Activated CD4-positive, alpha-beta T cell treated with anti-CD3 and anti-CD28 coated beads, Interleukin-10, Interleukin-2, amounts not matched to agents 100 ng/mL and 50 ng/mL, durations not matched to agents 16 hours and 8 hours (primary cell): ENCODE results near the gene SULT2B1.
A peak's percentile ranks its signal among the peaks of the same experiment; 100 is the strongest.
"Not testable (repeated sequence)": the region's sequence is repeated elsewhere in the genome, so short reads cannot be mapped to it uniquely, and the experiment has no call there.

ENCODE experiments used
- DNase-seq: peaks from one replicate; pipeline ENCODE4 v3.0.0-alpha.2; 2020

Gene SULT2B1

DNA sequence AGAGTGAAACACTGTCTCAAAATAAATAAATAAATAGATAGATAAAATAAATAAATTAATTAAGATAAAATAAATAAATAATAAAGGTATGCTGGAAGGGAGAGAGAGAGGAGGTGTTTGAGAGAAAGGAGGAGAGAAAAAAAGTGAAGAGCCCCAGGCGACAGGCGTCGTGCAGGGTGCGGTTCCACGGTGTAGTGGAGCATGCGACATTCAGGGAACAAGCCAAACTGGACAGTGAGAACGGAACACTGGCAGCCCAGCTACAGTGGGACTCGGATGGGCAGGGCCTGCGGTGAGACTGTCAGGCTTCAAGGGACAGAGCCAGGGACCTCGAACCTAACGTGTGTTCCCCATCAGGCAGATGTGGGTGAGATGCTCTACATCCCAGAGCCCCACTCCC, 9.4 kb downstream of the SULT2B1 start:
- no peak for DNase-seq

DNA sequence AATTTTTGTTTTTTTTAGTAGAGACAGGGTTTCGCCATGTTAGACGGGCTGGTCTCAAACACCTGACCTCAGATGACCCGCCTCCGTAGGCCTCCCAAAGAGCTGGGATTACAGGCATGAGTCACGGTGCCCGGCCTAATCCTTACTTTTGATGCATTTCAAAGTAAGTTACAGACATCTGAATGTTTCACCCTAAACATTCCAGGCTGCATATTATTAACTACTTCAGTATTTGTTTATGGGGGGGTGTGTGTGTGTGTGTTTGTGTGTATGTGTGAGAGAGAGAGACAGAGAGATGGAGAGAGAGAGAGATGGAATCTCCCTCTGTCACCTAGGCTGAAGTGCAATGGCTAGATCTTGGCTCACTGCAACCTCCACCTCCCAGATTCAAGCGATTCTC, 13.1 kb downstream of the SULT2B1 start:
- no peak for DNase-seq

DNA sequence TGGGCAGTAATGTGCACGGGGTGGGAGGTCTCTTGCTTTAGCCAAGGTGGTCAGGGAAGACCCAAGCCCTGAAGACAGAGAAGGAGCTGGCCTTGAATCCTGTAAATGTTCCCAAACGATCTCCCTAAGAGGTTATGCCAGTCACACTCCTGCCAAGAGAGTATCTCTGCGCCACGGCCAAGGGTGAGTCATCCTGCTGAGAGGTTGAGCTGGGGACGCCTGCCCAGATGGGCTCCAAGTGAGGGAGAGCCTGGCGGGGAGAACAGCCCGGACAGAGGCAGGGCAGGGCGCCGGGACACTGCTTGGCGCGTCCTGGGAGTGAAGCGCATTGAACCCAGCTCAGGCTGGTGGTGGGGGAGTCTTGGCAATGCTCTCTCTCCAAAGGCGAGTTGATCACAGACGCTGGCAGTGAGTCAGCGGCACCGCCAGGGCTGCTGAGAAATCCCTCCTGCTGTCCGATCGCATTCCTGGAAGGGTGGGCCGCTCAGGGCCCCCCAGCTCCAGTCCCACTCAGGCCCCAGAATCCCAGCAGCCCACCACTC, 16.4 kb downstream of the SULT2B1 start:
- DNase-seq: no peak

DNA sequence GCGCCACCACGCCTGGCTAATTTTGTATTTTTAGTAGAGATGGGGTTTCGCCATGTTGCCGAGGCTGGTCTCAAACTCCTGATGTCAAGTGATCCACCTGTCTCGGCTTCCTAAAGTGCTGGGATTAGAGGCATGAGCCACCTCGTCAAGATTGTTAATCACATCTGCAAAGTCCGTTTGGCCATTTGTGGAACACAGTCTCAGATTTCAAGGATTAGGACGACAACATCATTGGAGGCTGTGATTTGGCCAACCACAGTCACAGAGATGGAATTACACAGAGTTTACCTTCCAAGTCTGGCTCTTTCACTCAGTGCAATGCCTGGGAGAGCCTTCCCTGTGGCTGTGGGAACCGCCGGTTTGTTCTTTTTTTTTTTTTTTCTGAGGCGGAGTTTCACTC, 17.8 kb downstream of the SULT2B1 start:
- no peak for DNase-seq

DNA sequence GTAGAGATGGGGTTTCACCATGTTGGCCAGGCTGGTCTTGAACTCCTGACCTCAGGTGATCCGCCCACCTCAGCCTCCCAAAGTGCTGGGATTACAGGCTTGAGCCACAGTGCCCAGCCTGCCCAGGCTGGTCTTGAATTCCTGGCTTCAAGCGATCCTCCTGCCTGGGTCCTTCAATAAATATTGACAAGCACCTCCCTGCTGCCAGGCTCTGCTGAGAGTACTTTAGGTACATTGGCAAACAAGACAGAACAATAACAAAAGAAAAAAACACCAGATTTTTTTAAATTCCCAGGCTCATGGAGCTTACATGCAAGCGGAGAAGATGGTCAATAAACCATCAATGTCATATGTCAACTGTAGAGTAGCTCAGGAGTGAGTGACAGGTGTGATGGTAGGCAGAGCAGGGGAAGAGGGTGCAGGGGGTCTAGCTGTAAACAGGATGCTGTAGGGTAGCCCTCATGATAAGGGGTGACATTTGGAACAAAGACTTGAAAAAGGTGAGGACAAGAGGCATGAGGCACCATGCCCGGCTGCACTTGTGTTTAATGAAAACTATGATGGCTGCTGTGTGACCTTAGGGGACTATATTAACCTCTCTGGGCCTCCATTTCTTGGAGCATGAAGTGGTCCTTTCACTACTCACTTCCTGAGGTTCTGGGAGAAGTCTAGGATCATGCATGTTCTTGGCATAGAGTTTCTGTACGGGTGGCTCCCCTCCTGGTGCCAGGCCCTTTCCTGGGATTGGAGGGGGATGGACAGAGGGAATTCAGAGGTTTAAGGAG, 19.6 kb downstream of the SULT2B1 start:
- no peak for DNase-seq

DNA sequence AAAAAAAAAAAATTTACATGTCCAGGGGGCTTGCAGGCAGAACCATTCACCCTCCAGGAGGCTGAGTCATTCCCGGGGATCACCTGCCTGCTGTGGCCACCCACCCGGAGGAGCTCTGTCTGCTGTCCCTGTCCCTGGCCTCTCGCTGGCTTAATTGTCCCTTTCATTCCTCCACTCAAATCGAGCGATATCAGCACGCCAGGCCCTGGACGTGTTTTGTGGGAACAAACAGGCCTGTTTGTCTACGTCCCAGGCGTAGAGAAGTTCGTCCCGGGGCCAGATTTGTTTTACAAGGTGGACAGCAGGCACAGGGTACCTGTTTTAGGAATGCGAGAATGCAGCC, 21.2 kb downstream of the SULT2B1 start:
- DNase-seq: no peak

DNA sequence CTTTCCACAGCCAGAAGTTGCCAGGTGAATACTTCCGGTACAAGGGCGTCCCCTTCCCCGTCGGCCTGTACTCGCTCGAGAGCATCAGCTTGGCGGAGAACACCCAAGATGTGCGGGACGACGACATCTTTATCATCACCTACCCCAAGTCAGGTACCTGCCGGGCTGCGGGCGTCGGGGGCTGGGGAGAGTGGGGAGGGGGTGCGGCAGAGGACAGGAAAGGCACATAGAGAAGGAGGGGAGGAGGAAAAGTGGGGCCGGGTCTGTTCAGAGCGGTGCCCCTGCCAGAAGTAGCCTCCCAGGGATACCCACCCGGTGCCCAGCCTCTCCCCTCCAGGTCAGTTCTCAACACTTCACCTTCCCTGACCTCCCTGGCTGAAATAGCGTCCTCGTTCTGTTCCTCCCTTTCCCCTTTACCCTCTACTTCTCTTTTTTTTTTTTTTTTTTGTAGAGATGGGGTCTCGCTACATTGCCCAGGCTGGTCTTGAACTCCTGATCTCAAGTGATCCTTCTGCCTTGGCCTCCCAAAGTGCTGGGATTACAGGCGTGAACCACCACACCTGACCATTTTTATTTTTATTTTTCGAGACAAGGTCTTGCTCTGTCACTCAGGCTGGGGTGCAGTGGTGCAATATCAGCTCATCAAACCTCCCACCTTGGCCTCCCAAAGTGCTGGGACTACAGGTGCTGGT, 24.1 kb downstream of the SULT2B1 start:
- DNase-seq: no peak

DNA sequence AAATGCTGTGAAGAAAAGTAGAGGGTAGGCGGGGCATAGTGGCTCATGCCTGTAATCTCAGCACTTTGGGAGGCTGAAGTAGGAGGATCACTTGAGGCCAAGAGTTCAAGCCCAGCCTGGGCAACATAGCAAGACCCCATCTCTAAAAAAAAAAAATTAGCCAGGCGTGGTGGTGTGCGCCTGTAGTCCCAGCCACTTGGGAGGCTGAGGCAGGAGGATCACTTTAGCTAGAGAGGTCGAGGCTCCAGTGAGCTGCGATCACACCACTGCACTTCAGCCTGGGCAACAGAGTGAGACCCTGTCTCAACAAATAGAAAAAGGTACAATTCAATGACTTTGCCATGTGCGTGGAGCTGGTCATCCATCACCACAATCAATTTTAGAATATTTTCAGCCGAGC, 25.9 kb downstream of the SULT2B1 start:
- not testable (repeated sequence) for DNase-seq

DNA sequence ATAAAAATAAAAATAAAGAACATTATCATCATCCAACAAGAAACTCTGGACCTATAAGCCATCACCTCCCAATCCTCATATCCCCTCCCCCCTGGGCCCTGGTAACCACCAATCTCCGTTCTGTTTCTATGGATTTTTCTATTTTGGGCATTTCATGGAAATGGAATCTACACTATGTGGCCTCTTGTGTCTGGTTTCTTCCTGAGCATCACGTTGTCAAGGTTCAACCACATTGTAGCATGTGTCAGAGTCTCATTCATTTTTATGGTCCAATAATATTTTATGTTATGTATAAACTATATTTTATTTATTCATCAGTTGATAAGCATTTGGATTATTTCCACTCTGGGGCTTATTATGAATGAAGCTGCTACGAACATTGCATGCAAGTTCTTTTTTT, 26.9 kb downstream of the SULT2B1 start:
- DNase-seq: no peak

DNA sequence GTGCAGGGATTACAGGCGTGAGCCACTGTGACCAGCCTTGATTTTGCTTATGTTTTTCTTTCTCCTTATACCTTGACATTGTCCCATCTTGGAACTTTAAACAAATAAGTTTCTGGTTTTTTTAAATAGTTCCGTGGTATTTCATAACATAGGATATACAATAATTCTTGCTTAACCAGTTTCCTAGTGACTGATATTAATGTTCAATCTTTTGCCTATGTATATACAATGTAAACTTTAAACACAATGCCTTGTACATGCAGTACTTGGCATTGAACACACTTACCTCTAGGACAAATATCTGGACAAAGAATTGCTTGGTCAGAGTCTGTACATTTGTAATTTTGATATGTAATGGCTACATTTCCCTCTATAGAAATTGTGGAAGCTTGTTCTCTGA, 30.2 kb downstream of the SULT2B1 start:
- DNase-seq: no peak

DNA sequence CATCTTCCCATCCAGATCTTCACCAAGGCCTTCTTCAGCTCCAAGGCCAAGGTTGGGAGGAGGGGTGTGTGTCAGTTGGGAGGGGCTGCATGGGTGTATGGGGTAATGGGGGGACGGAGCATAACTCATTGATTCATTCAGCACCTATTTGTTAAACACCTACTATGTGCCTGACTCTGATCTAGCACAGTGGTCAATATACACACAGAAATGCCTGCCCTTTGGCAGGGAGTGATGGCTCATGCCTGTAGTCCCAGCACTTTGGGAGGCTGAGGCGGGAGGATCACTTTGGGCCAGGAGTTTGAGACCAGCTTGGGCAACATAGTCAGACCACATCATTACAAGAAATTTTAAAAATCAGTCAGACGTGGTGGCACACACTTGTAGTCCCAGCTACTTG, 35.4 kb downstream of the SULT2B1 start:
- no peak for DNase-seq

DNA sequence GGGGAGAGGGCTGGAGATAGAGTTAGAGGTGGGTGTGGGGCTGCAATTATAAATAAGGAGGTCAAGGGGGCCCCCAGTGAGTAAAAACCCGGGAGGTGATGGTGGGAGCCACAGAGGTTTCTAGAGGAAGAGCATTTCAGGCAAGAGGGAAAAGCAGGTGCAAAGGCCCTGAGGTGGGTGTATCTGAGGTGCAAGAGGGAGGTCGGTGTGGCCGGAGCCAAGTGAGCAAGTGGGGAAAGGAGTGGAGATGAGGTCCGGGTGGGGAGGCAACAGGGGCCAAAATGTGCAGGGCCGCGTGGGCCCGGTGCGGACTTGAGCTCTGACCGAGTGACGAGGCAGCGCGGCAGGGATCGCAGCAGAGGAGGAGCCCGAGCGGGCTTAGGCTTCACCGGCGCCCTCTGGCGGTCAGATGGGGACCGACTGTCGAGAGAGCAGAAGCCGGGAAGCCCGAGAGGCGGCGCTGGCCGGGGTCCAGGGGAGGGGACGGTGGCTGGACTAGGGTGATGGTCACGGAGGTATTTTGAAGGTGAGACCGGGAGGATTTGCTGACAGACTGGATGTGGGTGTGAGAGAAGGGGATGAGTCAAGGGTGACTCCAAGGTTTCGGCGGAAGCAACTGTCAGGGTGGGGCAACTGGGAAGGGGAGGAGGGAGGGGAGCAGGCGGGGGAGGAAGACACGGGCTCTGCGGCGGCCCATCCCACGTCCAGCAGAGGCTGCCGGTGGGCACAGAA, 36.9 kb downstream of the SULT2B1 start:
- peak; percentile 91 for DNase-seq

DNA sequence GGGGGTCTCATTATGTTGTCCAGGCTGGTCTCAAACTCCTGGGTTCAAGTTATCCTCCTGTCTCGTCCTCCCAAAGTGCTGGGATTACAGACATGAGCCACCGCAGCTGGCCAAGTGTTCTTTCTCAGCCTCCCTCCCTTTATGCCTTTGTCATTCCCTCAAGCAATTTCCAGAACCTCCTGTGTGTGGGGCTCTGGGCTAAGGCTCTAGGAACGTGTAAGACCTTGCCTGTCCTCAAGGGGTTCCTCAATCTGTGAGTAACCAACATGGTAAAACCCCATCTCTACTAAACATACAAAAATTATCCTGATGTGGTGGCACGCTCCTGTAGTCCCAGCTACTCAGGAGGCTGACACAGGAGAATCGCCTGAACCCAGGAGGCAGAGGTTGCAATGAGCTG, 39.0 kb downstream of the SULT2B1 start:
- DNase-seq: no peak

DNA sequence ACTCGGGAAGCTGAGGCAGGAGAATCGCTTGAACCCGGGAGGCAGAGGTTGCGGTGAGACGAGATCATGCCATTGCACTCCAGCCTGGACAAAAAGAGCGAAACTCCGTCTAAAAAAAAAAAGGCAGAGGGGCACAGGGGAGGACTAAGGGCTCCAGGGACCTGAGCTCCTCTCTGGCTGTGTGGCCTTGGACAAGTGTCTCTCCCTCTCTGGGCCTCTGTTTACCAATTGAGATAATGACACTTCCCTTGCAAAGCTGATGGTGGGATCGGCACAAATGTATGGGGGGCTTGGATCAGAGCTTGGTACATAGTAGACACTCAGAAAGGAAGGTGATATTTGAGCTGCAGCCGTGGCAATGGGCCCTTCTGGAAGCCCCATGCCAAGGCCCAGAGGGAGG, 43.2 kb downstream of the SULT2B1 start:
- no peak for DNase-seq

DNA sequence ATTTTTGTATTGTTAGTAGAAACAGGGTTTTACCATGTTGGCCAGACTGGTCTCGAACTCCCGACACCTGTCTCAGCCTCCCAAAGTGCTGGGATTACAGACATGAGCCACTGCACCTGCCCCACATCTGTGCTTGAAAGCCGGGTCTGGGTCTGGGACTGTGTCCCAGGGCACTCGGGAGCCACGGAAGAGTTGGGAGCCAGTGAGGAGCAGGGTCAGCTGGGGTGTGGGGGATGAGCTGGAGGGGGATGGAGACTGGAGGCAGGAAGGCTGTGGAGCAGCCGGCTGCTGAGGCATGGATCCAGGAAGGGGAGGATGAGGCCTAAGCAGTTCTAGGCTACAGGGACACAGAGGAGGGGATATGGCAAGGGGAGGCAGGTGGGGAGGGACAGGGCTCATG, 43.9 kb downstream of the SULT2B1 start:
- DNase-seq: no peak

DNA sequence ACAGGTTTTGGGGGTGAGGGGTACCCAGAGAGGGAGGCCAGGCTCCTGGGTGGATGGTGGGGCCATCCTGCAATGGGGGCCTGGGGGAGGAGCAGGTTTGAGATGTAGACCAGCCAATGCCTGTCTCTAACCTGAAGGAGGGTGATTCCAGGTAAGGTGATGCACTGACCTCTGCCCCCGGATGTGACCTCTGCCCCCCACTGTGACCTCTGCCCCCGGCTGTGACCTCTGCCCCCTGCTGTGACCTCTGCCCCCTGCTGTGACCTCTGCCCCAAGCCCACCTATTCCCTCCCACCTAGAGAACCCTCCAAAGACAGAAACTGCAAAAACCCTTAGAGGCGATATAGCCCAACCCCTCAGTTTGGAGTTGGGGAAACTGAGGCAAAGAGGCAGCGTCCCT, 44.3 kb downstream of the SULT2B1 start:
- no peak for DNase-seq

DNA sequence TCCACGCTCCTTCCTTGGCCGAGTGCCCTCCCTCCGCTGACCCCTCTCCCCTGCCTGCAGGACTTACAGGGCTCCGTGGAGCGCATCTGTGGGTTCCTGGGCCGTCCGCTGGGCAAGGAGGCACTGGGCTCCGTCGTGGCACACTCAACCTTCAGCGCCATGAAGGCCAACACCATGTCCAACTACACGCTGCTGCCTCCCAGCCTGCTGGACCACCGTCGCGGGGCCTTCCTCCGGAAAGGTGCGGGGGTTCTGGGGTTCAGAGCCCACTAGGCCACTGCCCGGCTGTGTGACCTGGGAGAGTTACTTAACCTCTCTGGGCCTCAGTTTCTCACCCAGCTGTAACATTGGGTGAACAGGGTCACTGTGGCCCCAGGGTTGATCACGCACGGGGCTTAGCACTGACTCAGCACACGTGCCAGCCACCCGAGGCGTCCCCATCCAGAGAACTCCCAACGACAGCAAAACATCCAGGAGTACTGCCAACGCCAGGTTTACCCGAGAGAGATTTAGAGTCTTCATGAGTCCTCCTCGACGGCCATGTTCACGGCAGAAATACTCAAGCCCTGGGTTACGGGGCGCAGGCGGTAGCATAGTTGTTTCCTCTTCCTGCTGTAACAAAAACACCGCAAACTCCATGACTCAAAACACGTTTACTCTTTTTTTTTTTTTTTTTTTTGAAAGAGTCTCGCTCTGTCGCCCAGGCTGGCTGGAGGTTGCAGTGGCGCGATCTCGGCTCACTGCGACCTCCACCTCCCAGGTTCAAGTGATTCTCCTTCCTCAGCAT, 44.9 kb downstream of the SULT2B1 start:
- peak; percentile 65 for DNase-seq

DNA sequence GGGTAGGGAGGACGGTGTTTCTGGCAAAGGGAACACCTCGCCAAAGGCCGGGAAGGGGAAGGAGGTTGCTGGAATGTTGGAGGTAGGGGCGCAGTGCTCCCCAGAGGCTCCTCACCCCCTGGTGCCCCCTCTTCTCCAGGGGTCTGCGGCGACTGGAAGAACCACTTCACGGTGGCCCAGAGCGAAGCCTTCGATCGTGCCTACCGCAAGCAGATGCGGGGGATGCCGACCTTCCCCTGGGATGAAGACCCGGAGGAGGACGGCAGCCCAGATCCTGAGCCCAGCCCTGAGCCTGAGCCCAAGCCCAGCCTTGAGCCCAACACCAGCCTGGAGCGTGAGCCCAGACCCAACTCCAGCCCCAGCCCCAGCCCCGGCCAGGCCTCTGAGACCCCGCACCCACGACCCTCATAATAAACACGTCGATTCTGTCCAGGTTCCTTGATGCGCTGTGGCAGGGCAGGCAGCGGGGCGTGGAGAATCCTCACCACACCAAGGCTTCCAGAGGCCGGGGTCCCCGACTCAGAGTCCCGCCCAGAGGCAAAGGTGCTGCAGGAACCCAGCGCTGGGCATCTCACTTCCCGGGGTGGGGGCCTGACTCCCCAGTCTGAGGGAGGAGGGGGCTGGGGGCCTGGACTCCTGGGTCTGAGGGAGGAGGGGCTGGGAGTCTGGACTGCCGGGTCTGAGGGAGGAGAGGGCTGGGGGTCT, 47.2 kb downstream of the SULT2B1 start:
- no peak for DNase-seq

DNA sequence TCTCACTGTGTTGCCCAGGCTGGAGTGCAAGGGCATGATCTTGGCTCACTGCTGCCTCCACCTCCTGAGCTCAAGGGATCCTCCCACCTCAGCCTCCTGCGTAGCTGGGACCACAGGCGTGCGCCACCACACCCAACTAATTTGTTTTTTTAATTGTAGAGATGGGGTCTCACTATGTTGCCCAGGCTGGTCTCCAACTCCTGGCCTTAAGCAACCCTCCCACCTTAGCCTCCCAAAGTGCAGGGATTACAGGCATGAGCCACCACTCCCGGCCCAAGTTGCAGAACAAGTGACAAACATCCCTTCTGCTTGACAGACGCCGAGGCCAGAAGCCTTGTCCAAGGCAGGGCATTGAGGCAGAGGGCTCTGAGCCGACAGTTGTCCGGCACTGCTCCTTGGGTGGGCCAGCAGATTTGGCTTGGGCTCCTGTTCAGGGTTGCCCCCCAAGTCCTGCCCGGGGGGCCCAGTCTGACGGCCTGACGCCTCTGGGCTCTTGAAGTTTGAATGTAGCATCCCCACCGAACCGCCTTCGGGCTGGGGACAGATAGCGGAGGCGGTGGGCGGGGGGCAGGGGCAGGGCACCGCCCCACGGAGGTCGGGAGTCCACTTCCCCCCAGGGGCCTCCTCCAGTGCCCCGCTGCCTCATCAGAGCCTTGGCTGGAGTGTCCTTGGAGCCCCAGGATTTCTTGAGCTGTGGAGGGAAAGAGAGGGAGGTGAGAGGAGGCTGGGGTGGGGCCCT, 48.9 kb downstream of the SULT2B1 start:
- no peak for DNase-seq

DNA sequence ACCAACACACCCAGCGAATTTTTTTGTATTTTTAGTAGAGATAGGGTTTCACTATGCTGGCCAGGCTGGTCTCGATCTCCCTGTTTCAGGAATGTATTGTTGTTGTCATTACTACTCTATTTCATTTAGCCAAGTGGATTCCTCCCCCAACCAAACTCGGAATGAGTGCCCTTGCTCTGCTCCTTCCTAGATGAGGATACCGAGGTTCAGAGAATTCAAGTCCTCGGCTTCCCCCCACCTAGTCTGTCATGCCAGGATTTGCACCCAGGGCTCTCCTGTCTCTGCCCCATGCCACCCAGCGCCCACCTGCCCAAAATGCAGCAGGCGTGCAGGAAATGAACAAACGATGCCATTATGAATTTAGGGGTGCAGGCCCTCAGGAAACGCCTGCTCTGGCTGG, 51.0 kb downstream of the SULT2B1 start:
- DNase-seq: no peak

DNA sequence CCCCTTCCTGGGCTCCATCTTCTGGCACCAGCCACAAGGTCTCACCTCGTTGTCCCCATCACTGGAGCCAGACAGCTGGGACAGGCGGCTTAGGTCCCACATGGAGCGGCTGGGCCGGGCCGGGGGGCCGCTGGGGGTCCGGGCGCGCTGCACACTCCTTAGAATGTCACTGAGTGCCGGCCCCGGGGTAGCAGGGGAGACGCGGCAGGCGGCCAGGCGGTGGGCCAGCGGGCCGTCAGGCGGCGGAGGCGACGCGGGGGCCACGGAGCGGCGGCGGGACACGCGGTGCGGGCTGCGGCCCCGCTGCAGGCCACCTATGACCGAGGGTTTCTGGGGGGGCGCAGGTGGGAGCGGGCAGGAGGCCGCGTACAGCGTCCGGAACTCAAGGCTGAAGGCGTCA, 51.5 kb downstream of the SULT2B1 start:
- DNase-seq: no peak

DNA sequence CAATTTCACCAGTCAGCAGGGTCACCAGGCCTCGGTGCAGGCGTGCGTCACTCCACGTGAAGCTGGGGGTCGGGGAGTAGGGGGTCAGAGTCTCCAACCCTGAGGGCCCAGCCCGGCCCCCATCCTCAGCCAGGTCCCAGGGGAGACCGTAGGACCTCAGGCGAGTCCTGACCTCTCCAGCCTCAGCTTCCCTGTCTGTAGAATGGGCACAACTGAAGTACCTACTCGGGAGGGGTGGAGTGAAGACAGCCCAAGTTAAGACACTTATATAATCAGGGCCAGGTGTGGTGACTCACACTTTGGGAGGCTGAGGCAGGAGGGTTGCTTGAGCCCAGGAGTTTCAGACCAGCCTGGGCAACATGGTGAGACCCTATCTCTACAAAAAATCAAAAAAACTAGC, 51.9 kb downstream of the SULT2B1 start:
- DNase-seq: no peak
